Measurements from ENCODE around the gene OR2B2.

The OR2B2 gene

DNA sequence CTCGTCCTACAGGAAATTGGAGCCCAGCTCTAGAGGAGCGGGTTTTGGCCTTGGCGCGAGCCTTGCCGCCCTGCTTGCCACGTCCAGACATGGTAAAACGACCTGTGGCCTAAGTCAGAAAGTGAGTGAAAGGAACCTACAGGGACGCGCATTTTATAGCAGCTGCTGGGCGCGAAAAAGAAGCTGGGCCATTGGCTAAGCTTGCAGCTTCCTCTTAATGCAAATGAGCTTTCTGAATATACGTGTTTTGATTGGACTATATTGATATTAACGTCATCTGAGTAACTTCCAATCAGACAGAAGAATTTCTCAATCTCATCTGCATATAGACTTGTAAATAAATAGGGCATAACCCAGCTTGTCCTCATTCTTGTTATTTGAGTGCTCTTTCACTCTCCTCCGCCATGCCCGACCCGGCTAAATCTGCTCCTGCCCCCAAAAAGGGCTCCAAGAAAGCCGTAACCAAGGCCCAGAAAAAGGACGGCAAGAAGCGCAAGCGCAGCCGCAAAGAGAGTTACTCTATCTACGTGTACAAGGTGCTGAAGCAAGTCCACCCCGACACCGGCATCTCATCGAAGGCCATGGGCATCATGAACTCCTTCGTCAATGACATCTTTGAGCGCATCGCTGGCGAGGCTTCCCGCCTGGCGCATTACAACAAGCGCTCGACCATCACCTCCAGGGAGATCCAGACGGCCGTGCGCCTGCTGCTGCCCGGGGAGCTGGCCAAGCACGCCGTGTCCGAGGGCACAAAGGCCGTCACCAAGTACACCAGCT lies 18.9 kb downstream of the OR2B2 start:
- FAIRE-seq = no peak

DNA sequence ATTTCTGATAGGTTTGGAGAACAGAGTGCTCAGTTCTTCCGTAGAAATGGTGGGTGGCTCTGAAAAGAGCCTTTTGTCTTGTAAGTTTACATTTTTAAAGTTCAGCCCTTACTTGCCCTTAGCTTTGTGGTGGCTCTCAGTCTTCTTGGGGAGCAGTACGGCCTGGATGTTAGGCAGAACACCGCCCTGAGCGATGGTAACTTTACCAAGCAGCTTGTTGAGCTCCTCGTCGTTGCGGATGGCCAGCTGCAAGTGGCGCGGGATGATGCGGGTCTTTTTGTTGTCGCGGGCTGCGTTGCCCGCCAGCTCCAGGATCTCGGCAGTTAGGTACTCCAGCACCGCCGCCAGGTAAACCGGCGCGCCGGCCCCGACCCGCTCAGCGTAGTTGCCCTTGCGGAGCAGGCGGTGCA lies 19.5 kb downstream of the OR2B2 start:
- no peak for FAIRE-seq

DNA sequence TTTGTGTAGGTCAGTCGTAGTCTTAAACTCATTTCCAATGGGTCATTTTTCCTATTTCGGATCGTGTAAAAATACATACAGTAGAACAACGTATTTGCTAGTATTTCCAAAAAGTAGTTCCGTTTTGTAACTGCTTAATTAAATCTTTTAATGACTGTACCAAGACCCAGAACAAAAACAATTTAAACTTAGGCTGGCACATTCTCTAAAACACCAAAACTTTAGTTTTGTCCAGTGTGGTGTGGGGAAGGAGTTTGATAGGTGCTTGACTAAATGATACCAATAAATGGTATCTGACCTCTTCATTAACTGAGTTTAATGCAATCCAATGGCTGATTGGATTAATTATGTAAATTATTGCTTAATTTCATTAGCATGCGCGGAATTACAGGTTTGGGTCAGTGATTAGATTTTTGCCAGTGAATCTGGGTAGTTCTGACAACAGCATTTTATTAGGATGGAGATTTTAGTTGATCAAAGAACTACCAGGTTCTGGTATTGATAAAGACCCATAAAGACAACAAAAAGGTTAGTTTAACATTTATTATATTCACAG lies 20.8 kb downstream of the OR2B2 start:
- FAIRE-seq = no peak

DNA sequence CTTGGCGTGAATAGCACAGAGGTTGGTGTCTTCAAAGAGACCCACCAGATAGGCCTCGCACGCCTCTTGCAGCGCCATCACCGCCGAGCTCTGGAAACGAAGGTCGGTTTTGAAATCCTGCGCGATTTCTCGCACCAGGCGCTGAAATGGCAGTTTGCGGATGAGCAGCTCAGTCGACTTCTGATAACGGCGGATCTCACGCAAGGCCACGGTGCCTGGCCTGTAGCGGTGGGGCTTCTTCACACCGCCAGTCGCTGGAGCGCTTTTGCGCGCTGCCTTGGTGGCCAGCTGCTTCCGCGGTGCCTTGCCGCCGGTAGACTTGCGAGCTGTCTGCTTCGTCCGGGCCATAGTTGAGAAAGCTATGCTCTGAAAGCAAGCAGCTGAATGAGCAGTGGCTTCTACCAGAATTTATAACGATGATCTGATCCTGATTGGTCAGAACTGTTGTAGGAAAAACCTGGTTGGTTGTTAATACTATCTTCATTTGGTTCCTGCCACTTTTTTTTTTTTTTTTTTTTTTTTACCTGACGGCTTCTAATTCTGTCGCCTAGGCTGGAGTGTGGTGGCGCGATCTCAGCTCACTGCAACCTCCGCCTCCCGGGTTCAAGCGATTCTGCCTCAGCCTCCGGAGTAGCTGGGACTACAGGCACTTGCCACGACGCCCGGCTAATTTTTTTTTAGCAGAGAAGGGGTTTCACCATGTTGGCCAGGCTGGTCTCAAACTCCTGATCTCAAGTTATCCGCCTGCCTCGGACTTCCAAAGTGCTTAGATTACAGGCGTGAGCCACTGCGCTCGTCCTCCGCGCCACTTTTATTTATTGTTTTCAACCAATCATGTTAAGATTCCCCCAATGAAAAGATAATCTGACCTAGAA lies 21.5 kb downstream of the OR2B2 start:
- FAIRE-seq = no peak

DNA sequence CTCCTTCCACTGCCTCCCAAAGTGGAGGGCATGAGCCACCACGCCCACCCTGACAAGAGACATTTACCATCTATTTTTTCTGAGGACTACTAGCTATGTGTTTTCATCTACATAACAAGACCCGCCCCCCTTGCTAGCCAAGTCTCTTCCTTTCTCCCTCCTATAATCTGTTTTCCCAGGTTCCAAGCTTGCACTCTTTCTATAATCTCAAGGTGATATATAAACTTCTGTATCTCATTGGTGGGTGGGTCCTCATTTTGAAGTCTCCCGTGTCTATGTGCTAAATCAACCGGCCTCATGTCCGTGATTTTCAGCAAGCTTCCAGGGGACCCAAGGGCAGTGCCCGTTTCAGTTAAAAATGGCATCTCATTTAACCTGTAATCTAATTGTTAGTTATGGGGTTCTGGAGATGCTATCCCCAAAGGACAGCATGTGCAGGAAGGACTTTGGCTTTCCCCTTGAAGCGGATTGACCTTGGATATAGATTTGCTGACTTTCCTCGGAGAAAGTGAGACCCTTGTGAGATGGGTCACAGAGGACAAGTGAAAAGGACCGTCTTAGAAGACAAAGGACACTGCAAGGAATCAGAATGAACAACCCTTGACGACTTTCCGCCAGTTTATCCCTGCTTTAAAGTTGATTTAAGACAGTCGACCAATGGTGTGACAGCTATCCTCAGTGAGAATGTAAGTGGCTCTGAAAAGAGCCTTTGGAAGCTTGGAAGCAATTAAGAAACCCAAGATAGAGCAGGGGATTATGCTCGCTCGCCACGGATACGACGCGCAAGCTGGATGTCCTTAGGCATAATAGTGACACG lies 22.4 kb downstream of the OR2B2 start:
- FAIRE-seq = no peak

DNA sequence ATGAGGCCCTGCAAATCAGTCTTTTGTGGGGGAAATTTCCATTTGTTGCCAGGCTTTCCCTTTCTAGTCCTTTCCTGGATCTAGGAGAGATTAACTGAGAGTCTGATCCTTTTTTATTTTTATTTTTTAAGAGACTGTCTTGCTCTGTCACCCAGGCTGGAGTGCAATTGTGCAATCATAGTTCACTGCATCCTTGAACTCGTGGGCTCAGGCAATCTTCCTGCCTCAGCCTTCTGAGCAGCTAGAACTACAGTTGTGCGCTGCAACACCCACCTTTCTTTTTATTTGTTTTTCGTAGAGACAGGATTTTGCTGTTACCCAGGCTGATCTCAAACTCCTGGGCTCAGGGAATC lies 22.9 kb downstream of the OR2B2 start:
- FAIRE-seq = no peak

DNA sequence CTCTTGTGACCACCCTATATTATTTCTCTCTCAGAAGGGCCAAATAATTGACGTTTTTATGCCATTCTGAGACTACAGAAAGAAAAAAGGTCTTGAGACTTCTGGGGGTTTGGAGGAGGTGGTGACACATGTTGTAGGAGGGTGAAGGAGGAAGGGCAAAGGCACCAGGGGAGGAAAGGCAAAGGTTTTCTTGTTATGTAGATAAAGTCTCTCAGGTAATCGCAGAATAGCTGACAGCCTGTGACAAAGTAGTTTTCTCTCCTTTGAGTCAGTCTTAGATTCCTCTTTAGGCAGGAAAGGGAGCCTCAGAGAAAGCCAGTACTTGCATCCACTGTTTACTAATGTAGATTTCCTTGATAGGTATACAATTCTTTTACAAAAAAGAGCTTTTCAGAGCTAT lies 23.6 kb downstream of the OR2B2 start:
- FAIRE-seq = no peak

DNA sequence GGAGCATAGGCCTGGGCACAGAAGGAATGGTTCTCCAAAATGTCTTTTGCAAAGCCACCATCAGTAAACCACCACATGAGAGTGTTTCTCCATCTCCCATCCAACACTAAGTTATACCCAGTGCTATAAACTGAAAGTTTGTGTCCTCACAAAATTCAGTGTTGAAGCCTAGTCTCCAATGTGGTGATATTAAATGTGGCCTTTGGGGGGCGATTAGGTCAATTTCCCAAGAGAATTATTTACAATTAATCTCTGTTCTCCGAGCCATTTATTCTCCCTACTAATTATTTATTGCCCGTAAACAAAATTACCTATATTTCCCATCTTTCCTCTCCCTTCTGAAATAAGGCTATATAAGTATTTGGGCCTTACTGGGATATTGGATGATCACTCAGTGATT lies 26.1 kb downstream of the OR2B2 start:
- no peak for FAIRE-seq

DNA sequence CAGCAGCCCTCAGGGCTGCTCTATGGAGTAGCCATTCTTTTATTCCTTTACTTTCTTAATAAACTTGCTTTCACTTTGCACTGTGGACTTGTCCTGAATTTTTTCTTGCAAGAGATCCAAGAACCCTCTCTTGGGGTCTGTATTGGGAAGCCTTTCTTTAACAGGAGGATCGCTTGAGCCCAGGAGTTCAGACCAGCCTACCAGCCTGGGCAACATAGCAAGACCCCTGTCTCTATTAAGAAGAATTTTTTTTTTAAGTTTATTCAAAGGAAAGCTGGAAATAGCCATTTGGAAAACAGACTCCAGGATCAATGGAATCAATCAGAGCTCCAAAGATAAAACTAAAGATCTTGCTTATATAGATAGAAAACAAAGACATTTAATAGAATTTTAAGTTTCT lies 29.1 kb downstream of the OR2B2 start:
- no peak for FAIRE-seq

DNA sequence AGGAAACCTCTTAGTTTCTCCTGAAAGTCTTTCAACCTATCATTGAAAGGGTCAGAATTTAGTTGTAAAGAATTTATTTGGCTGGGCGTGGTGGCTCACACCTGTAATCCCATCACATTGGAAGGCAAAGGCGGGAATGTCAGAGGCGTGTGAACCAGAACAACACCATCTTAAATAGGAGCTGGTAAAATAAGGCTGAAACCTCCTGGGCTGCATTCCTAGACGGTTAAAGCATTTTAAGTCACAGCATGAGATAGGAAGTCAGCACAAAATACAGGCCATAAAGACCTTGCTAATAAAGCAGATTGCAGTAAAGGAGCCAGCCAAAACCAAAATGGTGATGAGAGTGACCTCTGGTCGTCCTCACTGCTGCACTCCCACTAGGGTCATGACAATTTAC lies 29.6 kb downstream of the OR2B2 start:
- no peak for FAIRE-seq

DNA sequence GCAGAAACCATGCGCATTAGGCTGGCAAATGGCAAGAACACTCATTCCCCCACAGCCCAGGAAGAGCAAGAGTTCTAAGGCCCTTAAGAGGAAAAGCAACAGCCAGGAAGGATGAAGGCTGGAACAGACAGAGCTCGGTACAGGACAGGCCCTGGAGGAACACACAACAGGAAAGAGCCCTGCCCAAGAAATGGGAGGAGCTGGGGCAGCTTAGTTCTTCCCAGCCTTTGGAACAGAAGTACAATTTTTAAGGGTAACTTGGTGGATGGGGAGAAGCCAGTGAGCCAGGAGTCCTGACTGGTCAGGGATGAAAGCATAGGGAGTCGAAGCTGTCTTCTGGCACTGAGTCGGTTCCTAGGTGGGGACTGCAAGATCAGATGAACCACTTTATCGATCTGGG lies 32.4 kb downstream of the OR2B2 start:
- no peak for FAIRE-seq

DNA sequence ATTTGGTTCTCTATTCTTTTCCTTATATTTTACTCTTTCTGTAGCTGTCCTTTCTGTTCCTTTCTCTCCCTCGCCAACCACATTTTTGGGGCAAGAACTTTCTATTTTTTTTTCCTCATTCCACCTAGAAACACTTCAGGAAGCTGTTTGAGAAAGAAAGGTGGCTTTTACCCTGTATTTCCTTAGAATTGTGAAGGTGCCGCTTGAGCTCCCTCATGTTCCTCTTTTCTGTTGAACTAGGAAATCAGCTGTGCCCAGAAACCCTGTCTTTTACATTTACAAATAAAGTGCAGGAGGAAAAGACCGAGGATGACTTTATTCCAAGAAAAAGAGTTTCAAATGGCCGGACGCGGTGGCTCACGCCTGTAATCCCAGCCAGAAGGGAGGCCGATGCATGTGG lies 38.2 kb downstream of the OR2B2 start:
- FAIRE-seq = no peak

DNA sequence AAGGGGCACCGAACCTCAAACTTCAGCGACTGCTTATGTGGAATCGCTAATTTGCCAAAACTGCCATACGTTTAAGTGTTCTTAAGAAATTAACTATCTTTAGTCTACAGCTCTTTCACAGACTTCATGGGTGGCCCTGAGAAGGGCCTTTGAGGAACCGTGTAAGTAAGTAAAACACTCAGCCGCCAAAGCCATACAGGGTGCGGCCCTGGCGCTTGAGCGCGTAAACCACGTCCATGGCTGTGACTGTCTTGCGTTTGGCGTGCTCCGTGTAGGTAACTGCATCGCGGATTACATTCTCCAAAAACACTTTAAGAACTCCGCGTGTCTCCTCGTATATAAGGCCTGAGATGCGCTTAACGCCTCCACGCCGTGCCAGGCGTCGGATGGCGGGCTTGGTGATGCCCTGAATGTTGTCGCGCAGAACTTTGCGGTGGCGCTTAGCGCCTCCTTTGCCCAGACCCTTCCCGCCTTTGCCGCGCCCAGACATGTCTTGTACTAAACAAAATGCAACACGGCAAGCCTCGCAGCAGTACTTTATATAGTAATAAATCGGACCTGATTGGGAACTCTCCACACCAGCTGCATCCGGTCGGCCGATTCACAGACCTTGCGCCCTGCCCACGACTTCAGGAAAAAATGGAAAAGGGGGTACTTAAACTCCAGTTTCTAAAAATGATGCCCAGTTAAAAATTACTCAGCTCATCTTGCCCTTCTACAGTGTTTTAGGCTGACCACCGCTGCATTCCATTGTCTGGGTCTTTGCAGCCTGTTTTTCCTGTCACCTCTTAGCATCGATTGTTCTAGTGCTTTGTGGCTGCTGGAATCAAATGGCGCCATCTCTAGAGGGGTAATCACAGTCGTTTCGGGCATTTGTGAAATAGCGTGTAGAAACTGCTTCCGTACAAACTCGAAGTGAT lies 38.9 kb downstream of the OR2B2 start:
- no peak for FAIRE-seq

DNA sequence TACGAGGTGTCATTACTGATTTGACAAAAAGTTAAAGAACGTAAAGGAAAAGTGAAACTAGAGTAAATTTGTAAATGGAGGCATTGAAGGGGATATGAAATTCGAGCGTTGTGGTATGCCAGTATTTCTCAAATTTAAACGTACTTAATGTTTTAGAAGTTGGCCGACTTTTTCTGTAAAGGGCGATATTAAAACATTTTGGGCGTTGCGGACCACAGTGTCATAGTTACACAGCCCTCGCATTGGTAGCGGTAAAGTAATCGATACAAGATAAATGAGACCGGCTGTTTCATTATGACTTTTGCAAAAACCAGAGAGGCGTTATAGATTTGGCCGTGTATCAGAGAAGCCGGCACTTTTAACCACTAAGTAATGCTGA lies 39.6 kb downstream of the OR2B2 start:
- FAIRE-seq = no peak

DNA sequence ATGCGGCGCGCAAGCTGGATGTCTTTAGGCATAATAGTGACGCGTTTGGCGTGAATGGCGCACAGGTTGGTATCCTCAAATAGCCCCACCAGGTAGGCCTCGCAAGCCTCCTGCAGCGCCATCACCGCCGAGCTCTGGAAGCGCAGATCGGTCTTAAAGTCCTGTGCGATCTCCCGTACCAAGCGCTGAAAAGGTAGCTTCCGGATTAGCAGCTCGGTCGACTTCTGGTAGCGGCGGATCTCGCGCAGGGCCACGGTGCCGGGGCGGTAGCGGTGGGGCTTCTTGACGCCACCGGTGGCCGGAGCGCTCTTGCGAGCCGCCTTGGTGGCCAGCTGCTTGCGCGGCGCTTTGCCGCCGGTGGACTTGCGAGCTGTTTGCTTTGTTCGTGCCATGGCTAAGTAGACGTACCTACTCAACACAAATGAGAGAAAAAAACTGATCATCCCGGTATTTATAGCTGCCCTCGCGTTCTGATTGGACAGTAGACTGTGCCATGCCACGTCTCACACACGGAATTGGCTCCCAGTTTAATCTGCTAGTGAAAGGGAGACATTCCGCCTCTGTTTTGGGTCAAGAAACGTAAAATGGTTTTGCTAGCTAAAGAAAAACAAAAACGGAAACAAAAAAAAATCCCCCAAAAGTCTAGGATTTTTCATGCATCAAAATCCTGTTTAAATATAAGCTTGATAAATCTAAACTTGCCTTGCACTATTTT lies 40.1 kb downstream of the OR2B2 start:
- no peak for FAIRE-seq

DNA sequence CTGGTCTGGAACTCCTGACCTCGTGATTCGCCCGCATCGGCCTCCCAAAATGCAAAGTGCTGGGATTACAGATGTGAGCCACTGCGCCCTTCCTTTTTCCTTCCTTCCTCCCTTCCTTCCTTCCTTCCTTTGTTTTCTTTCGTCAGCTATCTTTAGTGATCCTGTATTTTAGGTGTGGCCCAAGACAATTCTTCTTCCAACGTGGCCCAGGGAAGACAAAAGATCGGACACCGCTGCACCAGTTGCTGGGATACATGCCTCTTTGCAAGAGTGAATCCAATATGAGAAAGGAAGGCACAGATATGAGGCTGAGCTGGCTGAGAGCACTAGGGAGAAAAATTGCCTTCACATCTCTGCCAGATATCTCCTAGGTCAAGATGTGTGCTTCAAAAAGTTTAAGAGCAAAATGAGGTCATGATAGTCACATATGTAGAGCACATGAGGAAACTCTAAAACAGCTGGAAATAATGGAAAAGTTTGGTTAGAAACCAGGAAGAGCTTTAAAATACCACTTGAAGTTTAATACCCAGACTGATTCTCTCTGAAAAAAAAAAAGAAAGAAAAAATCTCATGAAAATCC lies 41.8 kb downstream of the OR2B2 start:
- FAIRE-seq = no peak

DNA sequence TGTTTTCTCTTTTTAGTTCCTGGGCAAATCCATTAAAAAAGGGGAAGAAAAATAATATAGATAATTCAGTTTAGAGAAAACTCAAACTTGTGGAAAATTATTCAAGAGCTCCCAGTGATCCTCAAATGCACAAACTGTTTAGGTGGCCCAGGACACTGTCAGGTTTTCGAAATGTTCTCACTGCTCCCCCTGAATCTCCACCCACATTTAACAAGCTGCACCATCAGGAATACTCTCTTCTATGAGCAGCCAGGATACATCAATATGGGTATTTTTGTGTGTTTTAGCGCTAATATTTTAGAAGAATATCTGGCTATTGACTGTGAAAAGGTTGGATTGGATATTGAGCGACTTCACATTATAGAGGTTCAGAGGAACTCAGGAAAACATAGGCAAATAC lies 43.9 kb downstream of the OR2B2 start:
- no peak for FAIRE-seq

DNA sequence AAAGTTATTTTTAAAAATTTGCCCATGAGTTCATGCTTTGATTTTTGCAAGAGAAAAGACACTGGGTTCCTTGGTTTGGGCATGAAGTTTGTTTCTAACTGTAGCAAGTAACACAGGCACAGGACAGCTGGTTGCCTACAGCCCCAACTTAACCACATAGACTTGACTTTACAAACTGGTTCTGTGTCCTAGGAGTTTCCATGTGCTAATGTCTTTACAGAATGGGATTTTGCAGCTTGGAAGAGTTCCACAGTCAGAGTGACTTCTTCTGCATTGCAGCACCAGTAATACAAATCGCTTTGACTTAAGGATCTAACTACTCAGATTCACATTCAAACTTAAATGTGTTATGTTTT lies 44.3 kb downstream of the OR2B2 start:
- FAIRE-seq = no peak

DNA sequence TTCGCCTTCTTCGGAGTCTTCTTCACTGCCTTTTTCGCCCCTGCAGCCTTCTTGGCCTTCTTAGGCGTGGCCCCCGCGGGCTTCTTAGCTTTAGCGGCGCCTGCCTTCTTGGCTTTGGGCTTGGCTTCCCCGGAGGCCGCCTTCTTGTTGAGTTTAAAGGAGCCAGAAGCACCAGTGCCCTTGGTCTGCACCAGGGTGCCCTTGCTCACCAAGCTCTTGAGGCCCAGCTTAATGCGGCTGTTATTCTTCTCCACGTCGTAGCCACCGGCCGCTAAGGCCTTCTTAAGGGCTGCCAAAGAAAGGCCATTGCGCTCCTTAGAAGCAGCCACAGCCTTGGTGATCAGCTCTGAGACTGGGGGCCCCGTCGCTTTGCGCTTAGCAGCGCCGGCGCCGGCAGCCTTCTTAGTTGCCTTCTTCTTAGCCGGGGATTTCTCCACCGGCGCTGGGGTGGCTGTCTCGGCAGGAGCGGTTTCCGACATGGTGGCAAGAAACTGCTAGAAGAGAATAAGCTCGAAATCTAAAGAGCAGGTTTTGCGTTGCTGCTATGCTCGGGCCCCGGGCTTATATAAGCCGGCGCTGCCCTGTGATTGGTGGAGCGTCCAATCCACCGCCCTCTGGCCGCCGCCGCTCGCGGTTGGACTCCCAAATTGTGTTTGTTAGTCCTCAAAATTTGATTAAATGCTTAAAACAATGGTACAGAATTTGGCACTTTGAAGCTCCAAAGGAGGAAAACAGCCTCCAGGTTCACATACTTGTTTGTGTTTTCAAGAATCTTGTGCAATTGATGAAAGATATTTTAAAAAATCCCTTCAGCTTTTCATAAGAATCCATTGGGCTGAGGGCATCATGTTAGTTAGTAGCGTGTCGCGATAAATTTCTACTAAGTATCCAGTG lies 44.9 kb downstream of the OR2B2 start:
- no peak for FAIRE-seq
